ENCODE measurements around the gene ASTN2.
A peak's percentile ranks its signal among the peaks of the same experiment; 100 is the strongest.

ASTN2 gene

DNA sequence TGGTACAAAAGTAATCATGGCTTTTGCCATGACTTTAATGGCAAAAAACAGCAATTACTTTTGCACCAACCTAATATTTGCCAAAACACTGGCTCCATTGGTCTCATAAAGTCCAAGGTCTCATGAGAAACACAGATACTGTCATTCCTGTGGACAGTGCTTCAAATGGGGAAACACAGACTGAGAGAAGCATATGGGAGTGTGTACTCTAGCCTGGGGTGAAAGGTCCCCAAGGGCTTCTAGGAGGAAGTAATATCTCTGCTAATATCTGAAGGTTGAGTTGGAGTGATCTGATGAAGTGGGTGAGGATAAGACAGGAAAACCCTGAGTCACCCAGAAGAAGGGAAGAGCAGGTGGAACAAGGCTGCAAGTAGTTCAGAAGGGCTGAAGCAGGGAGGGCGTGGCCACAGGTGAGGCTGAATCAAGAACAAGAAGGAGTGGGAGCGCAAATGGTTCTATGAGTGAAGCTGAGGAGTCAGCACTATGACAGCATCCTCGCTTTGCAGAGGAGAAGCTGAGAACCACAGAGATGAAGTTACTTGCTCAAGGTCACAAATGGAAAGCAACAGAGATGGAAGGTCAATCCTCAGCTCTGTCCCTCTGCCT is 164.1 kb downstream of the ASTN2 start:
- no peak for DNase-seq (ENCODE audit: low spot score)

- no peak for DNase-seq (ENCODE audit: low spot score)
Observed at GRCh38 chr9:117249799-117250198, 165.1 kb downstream of the ASTN2 start.

DNA sequence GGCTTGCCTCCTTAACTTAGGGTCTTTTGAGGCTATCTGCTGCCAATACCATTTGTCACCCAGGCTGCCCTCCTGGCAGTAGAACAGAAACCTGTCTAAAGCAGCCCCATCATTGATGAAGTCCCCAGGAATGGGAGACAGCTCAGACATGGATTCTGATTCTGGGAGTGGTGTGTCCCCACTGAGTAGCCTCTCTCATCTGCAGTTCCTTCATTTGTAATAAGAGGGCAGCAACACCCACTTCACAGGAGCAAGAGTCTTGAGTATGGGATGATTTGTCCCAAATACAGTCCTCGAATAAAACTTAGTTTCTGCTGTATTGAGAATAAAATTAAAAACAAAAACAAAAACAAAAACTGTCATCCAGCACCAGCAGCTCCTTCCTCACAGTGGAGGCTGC is 167.6 kb downstream of the ASTN2 start:
- DNase-seq (ENCODE audit: low spot score) = peak; percentile 52

DNA sequence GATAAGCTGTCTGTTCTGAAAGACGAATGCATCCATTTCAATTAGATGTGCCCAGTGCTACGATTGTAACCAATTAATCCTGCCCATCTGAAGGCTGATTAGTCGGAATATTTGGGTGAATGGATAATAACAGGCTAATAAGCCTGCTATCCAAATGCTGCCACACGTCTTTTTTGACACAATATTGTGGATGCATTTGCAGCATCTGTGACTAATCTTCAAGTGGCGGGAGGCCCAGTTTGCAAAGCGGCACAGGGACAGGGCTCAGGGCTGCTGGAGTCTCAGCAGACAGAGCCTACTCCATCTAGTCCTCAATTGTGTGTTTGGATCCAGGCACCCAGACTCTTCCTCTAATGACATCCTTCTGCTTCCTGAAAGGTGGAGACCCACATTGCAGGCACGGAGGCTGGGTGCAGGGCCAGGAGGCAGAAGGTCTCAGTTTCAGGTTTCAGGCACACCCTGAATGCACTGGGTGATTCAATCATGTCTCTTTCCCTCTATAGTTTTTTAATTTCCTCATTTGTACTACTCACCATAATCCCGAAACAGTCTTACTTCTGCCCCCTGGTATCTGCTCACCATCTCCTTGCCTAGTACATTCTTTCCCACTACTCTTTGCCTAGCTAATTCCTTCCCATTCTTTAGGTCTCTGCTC is 169.6 kb downstream of the ASTN2 start:
- DNase-seq (ENCODE audit: low spot score) = no peak

- no peak for DNase-seq (ENCODE audit: low spot score)
Observed at GRCh38 chr9:117242082-117242481, 172.8 kb downstream of the ASTN2 start.

DNA sequence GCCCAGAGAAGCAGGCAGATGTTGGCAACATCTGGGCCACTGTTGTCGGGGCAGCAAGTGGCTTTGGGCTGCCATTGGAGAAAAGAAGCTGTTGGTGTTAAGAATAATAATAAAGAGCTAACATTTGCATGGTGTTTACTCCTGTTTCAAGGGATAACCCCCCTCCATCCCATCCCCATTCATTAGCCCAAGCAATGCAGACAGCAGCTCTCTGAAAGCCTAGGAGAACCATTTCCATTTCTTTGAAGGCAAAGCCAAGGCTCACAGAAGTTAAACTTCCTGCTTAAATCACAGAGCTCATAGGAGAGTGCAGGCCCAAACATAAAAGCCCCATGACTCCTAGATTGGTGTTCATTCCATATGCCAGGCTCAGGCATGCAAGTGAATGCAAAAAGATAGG is 175.4 kb downstream of the ASTN2 start:
- DNase-seq (ENCODE audit: low spot score) = no peak

GRCh38 chr9:117234103-117234502 is 180.8 kb downstream of the ASTN2 start:
- DNase-seq (ENCODE audit: low spot score) = no peak

DNA sequence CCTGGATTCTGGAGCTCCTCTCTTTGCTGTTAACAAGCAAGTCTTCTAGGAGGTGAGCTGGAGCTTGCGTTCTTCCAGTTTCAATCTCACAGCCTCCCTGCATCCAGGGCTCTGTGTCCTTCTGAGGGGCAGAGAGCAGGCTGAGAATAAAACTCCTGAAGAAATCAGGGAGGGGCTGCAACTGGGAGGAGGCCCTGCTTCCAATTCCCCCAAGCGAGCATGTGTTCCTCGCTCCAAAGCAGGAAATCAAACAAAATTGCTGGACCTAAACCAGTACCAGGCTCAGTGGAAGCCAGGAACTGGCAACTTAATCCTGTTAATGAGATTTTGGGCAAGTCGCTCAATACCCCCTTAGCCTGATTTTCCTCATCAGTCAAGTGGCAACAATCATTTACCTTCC is 181.8 kb downstream of the ASTN2 start:
- DNase-seq (ENCODE audit: low spot score) = no peak

- DNase-seq (ENCODE audit: low spot score) = no peak
Observed at GRCh38 chr9:117232281-117232680, 182.6 kb downstream of the ASTN2 start.

GRCh38 chr9:117231012-117231411 is 183.8 kb downstream of the ASTN2 start:
- DNase-seq (ENCODE audit: low spot score) = no peak

DNA sequence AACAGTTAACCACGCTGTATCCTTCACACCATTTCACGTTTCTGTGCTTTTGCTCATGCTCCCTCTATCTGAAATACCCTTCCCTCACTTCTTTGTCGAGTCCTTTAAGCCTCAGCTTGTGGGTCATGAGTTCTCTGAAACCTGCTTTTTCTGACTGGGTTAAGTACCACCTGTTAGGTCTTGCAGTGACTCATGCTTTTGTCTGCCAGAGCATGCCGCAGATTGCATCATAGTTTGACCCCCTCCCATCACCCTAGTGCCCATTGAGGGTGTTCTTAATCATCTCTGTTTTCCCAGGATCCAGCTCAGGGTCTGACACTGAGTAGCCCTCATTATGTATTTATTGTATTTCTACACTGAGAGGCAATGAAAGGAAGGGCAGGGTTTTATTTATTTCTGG is 190.2 kb downstream of the ASTN2 start:
- DNase-seq (ENCODE audit: low spot score) = no peak

- DNase-seq (ENCODE audit: low spot score) = peak; percentile 20
Observed at GRCh38 chr9:117218951-117219350, 195.9 kb downstream of the ASTN2 start.

DNA sequence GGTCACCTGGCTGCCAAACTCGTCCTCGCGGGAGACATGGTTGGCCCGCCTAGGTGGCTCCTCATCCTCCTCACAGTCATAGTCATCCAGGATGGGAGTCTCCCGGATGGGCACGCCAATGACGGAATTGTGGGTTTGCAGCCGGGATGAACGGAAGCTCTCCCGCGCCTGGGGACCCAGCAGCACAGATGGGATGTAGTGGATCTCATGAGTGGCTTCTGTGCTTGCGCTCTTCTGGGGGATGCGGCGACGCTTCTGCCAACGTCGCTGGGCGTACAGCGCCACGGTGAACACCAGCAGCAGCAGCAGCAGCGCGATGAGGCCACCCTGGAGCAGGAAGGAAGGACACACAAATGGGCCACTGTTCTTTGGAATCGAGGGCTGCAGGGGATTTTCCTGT is 200.4 kb downstream of the ASTN2 start:
- DNase-seq (ENCODE audit: low spot score) = no peak

DNA sequence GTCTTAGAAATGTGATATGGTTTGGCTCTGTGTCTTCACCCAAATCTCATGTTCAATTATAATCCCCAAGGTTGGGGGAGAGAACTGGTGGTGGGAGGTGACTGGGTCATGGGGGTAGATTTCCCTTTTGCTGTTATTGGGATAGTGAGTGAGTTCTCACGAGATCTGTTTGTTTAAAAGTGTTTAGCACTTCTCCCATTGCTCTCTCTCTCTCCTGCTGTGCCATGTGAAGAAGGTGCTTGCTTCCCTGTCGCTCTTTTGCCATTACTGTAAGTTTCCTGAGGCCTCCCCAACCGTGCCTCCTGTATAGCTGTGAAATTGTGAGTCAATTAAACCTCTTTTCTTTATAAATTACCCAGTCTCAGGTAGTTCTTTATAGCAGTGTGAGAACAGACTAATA is 203.6 kb downstream of the ASTN2 start:
- no peak for DNase-seq (ENCODE audit: low spot score)

- no peak for DNase-seq (ENCODE audit: low spot score)
Observed at GRCh38 chr9:117205806-117206205, 209.1 kb downstream of the ASTN2 start.

DNA sequence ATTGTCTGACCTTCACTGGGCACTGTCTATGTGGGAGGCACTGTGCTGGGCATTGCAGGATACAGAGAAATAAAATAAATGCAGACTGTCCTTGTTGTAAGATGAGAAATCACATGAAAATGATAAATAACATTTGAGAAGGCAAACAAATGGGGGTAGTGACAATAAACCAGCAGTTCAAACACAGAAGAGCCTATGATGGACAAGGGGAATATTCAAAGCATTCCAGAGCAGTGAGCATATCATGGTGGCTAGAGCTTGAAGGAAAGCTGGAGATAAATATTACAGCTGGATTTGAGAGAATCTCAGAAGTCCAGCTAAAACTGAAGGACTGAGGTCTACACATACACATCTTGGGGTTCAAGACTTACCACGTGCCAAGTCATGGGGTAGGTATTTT is 209.9 kb downstream of the ASTN2 start:
- DNase-seq (ENCODE audit: low spot score) = no peak

GRCh38 chr9:117191504-117192261 is 223.2 kb downstream of the ASTN2 start:
- no peak for DNase-seq (ENCODE audit: low spot score)

DNA sequence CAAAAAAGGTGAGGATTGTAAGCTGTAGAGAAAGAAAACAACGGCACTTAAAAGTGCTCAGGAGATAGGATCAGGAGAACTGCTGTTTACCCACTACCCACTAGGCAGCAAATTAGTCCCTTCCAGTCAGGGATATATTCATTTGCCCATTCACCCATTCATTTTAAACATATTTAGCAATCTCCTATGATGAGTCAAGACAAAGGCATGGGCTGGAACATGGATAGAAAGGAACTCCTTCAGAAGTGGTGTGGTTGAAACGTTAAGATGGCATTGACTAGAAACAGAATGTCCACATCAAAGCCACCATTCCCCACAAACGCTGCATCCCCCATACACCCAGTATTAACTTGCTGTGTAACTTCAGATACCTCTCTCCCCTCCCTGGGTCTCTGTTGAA is 225.7 kb downstream of the ASTN2 start:
- no peak for DNase-seq (ENCODE audit: low spot score)

DNA sequence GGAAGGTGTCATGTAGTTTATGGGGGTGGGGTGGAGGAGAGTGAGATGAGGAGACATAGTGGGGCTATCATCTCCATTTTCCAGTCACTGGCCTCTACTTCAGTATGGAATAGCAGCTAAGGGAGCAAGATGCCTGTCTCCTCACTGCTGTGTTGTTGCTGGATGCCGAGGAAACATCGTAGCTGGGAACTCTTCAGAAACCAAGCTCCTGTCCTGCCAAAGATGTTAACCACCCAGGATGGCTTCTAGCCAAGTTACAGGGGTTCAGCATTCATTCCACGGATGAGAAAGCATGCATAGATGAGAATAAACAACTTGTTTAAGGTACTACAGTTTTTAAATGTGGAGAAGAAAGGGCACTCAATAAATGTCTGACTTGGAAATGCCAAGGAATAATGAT is 226.5 kb downstream of the ASTN2 start:
- no peak for DNase-seq (ENCODE audit: low spot score)

DNA sequence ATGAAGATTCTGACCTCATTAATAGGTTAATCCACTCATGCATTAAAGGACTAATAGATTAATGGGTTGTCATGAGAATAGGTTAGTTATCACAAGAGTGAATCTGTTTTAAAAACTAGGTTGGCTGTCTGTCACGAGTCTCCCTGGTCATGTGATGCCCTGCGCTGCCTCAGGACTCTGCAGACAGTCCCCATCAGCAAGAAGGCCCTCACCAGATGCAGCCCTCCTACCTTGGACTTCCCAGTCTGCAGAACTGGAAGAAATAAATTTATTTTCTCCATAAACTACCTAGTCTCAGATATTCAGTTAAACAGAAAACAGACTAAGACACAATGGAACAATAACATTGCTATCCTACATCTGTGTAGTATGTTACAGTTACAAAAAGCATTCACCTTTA is 227.4 kb downstream of the ASTN2 start:
- no peak for DNase-seq (ENCODE audit: low spot score)

- DNase-seq (ENCODE audit: low spot score) = no peak
Observed at GRCh38 chr9:117184173-117184572, 230.7 kb downstream of the ASTN2 start.

DNA sequence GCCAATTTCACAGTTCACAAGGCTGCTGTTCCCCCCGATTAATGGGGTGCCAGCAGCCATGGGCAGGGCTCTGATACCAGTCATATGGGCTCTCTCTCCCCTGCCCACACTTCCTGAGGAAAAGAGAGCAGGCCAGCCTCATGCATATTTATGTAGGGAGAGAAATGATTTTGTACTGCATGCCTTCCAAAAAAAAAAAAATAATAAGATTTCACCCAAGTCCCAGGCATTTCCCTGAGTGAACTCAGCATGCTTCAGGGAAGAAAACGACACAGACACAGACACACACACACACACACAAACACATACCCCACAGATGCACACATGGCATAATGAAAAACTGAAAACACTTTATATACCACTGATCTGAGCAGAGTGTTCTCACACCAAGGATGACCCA is 232.8 kb downstream of the ASTN2 start:
- no peak for DNase-seq (ENCODE audit: low spot score)

- DNase-seq (ENCODE audit: low spot score) = no peak
Observed at GRCh38 chr9:117180896-117181445, 233.9 kb downstream of the ASTN2 start.

All from RKO (cell line).